Measurements from ENCODE around the gene FSIP1.

Gene FSIP1

DNA sequence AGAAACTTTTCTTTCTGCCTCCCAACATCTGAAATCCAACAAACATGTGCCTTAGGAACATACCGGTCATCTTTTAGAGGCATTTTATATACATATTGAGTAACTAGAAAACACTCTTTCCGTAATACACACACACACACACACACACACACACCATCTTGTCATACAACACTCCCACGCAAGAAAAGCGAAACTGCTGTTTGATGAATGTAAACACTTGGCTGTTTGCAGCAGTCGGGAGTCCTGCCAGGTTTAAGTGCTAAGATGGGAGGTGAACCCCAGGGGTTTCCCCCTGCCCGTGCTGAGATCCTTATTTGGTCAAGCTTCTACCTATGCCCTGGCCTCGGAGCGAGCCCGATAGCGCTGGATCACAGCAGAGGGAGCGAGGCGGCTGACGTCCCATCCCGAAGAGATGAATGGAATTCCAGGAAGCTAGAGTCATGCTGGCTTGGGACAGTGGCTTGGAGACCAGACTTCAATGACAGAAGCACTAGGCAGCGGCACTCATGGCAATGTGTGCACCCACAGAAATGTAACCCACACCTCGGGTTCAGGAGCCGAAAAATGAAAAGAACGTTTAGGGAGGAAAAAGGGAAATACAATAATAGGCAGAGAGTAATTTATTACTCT is 203.0 kb downstream of the FSIP1 start:
- peak overlapping the region; percentile 86 for H3K4me3 ChIP-seq
- peak overlapping the region; percentile 85 to 98 for H3K27ac ChIP-seq
- DNase-seq (ENCODE audit: low spot score), result peak; percentile 86
- TF ChIP-seq, protein P1, sequence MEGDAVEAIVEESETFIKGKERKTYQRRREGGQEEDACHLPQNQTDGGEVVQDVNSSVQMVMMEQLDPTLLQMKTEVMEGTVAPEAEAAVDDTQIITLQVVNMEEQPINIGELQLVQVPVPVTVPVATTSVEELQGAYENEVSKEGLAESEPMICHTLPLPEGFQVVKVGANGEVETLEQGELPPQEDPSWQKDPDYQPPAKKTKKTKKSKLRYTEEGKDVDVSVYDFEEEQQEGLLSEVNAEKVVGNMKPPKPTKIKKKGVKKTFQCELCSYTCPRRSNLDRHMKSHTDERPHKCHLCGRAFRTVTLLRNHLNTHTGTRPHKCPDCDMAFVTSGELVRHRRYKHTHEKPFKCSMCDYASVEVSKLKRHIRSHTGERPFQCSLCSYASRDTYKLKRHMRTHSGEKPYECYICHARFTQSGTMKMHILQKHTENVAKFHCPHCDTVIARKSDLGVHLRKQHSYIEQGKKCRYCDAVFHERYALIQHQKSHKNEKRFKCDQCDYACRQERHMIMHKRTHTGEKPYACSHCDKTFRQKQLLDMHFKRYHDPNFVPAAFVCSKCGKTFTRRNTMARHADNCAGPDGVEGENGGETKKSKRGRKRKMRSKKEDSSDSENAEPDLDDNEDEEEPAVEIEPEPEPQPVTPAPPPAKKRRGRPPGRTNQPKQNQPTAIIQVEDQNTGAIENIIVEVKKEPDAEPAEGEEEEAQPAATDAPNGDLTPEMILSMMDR (IDR thresholded peaks at IDR 0.05), result no peak

DNA sequence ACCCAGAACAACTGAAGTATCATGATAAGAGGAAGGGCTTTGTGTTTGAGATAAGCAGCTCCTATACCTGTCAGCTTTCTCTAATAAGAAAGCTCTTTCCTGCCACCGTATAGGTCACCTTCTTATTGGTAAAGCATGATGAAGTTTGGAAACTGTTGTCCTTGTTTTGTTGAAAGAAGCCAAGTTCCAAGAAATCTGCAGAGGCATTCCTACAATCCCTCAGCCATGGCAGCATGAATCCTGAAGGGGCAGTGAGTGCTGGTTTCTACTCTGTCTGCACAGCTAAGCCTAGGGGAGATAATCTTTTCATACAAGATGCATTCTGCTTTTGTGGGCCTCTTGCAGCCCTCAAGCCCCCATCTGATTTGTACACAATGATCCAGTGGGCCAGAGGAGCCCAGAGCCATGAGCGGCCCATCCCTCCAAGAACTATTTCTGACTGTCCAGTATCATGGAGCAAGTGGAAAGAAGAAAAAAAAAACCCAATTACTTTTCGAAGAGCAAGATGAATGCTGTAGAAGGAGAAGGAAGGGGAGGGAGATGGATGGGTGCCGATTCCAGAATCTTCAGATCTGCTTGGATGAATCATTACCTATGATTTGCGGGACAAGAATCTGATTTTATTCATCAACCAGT is 203.7 kb downstream of the FSIP1 start:
- Histone ChIP-seq H3K4me3 (peak overlapping the region; percentile 86), H3K27ac (peak overlapping the region; percentile 85 to 98)
- no peak for DNase-seq (ENCODE audit: low spot score)
- TF ChIP-seq, protein P1 (IDR thresholded peaks at IDR 0.05), result no peak

DNA sequence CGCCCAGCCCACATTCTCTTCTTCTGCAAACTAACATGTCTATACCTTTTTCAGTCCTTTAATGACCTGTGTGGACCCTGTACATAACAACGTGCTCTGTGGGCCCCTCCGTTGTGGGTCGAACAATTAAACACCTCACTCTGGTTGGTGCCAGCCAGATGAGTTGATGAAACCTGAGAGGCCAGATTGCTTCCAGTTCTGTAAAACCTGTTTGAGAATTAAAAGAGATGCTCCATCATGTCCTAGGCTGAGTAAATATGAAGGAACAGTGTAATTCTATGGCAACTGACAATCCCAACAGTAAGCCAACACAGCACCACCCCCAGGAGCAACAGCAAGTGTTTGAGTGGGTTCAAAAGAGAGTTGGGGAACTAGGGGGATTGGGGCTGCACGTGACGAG is 207.5 kb downstream of the FSIP1 start:
- TF ChIP-seq, protein P1 (IDR thresholded peaks at IDR 0.05), result no peak
- Histone ChIP-seq H3K4me3 (no peak overlapping the region), H3K27ac (no peak overlapping the region)
- no peak for DNase-seq (ENCODE audit: low spot score)

DNA sequence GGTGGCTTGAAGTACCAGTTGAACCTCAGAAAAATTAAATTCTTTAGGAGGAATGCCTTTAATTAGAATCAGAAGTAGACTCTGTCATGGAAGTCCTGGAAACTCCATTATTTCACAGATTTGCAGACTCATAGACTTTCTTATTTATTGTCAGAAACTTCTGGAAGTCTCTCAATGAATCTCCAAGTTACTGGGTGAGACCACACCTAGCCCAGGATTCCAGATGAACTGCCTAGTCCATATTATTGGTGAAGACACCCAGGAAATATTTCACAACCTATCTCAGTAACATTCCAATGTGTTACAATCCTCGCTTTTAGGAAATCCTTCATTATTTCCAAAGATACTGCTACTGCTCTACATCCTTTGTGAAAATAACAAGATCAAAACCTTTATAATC is 208.2 kb downstream of the FSIP1 start:
- DNase-seq (ENCODE audit: low spot score), result no peak

DNA sequence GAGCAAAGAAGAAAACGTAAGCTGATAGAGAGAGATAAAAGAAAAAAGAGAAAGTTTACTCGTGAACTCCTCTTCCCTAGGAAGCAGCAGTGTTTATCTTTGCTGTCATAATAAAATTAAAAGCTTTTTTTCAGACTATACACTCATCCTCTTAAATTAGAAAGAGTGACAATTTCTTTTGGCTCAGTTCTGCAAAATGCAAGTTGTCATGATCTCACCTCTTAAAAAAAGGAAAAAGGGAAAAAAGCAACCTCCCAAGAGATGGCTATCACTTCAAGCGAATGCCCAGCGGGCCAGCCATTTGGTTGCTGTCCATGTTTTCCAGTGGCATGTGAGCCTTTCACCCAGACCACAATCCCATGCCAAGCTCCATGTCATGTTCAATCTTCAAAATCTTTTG is 208.8 kb downstream of the FSIP1 start:
- H3K4me3 ChIP-seq, result no peak overlapping the region
- no peak for DNase-seq (ENCODE audit: low spot score)
- no peak overlapping the region for H3K27ac ChIP-seq
- TF ChIP-seq, protein P1 (IDR thresholded peaks at IDR 0.05), result no peak

More for the DNA sequence above, 208.2 kb downstream of the FSIP1 start:
- TF ChIP-seq, protein P1 (IDR thresholded peaks at IDR 0.05), result no peak
- no peak overlapping the region for H3K4me3 ChIP-seq
- H3K27ac ChIP-seq, result no peak overlapping the region

DNA sequence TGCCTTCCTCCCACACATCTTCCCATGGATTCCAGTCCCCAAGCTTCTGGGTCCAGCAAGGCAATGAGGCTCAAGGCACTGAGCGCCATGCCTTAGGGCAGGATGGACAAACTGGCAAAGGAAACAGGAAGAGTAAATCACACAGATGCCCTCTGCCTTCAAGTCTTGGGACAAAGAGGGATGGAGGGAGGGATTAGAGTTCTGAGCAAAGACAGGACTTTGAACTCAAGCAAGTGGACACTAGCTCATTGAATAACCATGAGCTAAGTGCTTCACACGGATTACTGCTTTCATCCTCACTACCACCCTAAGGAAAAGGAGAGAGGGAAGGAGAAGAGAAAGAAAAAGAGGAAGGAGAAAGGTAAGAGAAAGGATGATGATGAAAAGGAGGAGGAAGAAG is 209.4 kb downstream of the FSIP1 start:
- no peak overlapping the region for H3K4me3 ChIP-seq
- no peak for DNase-seq (ENCODE audit: low spot score)
- no peak overlapping the region for H3K27ac ChIP-seq
- TF ChIP-seq, protein P1 (IDR thresholded peaks at IDR 0.05), result no peak

DNA sequence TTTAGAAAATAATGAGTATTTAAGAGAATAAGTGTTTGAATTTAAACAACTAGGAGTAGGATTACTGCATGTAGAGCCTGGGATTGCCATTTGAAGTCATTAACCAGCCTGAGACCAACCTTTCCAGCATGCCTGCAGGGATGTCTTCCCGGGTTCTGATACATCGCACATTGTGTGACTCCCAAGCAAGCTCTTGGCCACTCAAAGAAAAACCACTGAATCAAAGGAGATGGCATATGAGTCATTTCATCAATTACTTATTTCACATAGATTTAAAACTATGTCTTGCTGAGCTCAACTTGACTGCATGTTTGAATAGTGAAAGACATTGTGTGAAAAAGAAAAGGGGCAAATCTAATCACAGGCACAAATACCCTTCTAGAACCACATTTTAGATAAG is 216.8 kb downstream of the FSIP1 start:
- no peak overlapping the region for H3K27ac ChIP-seq
- DNase-seq (ENCODE audit: low spot score), result no peak
- TF ChIP-seq, protein P1 (IDR thresholded peaks at IDR 0.05), result no peak
- no peak overlapping the region for H3K4me3 ChIP-seq

Measured in coronary artery (tissue), 2 donors.